NCI-H82 treated with DMSO at 0.1 percent for 48 hours (cell line): Measurements from ENCODE around the gene FANCG.

ENCODE experiments used
- DNase-seq: peaks from one replicate; lab custom pipeline; 2025; ENCODE audit not compliant: unreplicated experiment; lab: John Stamatoyannopoulos, UW

Gene FANCG

GRCh38 chr9:35104586-35104985, 24.8 kb upstream of the FANCG start:
- DNase-seq, result no peak

- DNase-seq, result no peak
Observed at GRCh38 chr9:35103660-35104191, 24.0 kb upstream of the FANCG start.

DNA sequence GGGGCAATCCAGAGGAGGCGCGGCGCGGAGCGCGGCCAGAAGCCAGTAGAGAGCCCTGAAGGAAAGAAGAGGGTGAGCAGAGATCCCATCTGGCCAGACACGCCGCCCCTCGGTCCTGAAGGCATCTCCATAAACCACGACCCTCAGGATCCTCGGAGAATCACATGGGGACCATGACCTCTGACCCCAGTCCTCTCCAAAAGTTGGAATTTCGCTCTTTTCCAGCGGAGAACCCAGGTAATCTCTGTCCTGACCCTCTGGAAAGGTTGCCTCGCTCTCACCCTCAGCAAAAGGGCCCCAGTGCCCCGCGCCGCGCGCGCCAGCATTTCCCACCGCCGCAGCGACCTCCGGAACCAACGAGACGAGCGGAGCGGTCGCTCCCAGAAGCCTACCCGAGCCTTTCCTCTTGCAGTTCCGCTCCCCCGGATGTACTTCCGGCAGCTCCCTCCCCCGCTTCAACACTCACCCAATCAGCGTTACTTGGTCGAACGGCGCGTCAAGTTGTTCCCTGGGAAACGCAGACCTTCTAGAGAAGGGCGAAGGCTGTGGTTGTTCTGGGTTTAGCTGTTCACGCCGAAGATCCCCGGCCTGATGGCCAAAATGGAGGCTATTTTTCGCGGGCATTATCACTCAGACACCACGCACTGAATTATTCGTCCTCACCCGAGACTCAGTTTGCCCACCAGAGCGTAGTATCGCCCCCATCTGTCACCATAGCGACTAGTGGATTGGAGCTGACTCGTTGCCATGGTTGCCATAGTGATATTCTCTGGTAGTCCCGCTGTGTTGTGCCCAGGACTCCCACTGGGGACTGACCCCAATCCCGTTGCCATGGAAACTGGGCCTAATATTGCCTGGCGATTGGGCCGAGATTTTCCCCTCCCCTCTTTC, 23.3 kb upstream of the FANCG start, which contains the start of gene STOML2:
Gene STOML2 (minus strand): TSS at position 363 of the 891 bp plus-strand sequence. CDS start 37 bp downstream, at position 326.
- peak; percentile 81 for DNase-seq

GRCh38 chr9:35102465-35102768, 22.7 kb upstream of the FANCG start:
- DNase-seq, result no peak

- DNase-seq, result no peak
Observed at GRCh38 chr9:35097573-35097972, 17.8 kb upstream of the FANCG start.

DNA sequence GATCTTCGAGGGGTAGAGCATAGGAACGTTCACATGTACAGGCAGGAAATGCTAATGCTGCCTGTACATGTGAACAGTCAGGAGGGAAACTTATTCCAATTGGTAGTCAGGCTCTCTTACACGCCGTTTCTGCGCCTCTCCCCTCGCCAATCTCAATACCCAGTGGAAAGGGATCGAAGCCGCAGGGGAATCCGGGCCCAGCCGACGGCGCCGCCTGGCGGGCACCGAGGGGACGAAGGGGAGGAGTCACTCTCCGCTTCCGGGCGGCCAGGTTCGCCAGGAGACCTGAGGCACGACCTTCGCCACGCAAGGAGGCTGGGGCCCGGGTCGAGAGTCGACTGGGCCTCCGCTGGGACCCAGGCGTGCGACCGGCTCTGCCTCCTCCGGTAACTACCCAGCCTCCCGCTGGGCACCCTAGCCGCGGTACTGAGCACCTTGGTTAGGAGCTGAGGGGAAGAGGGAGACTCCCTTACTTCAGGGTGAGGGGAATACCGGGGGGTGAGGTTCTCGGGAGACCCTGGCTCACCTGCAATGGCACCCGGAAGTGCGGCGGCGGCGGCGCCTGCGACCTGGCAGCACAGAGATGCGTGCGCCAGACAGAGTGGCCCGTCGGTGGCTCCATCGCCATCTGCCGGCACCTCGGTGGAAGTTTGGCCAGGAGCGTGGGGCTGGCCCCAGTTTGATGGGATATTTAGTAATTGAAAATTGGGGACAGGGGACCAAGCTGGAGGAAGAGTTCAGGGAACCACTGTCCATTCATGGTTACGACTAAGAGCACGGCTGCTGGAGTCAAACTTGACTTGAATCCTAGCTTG, 16.5 kb upstream of the FANCG start, which contains the start of gene PIGO:
Gene PIGO (minus strand): TSS at position 557 of the 815 bp plus-strand sequence. CDS start 1,026 bp downstream, outside the sequence.
- DNase-seq, result peak; percentile 9

- no peak for DNase-seq
Observed at GRCh38 chr9:35091536-35091935, 11.8 kb upstream of the FANCG start.

GRCh38 chr9:35089434-35089833, 9.7 kb upstream of the FANCG start:
- no peak for DNase-seq

GRCh38 chr9:35085078-35085477, 5.3 kb upstream of the FANCG start:
- no peak for DNase-seq

DNA sequence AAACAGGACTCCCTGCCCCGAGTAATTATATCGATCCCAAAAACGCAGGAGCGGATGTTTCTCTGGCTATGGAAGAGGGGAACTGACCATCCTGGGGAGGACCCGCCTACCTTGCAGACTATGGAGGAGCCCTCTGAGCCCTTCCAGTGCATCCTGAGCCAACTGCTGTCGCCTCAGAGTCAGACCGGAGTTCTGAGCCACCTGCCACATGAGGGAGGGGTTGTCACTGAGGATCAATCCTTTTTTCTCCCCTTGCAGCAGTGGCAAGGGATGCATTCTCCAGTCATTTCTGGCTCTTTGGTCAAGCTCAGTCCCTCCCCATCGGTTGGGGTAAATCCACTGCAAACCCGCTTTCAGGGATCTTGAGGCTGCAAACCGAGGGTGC, 709 bp downstream of the FANCG start:
- peak; percentile 17 for DNase-seq

DNA sequence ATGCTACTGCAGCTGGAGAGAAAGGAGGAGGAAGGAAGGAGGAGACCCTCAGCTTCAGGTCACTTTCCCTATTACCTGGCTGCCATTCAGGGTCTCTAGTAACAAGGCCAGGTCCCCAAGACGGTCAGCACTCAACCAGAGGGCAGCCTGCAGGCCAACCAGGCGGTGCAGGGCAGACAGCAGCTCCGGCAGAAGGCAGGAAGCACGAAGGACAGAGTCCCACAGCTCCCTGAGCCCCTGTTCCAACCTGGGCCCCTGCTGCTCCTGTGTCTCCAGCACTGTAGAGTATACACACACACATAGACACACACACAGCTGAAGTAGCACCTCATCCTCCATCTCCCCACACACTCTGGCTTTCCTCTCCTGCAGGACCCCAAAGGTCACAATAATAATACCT, 1.7 kb downstream of the FANCG start:
- no peak for DNase-seq

GRCh38 chr9:35076848-35077247, 2.9 kb downstream of the FANCG start:
- no peak for DNase-seq

DNA sequence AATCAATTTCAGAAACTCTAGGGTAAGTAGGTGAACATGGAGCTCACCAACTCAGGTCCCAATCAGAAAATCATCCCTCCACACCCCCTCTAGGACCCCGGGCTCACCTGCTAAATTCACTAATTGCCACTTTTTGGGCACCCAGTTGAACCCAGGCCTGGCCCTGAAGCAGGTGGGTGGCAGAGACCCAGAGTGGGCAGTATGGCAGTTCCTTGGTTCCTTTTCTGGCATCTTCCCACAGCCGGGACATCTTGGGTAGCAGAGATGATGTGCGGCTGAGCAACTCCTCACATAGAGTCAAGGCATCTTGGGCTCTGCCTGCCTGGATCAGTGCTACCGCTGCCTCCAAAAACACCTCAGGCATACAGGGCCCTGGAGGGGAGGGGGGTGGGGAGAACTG, 4.4 kb downstream of the FANCG start:
- DNase-seq, result no peak

DNA sequence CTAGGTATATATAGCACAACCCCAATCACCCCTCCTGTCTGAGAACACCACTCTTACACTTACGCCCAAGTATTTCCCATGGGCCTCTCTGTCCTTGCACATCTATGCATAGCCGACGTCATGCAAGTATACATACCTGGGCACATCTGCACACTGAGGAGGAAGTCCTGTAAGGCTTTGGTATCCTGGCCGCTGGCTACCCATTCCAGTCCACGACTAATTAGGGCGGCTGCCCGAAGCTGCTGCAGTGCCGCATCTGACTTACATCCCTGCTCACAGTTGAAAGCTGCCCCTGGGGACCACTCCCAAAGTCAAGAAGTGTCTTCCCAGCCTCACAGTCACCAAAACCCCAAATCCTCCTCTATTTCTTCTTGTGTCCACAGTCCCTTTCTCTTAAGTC, 5.0 kb downstream of the FANCG start:
- DNase-seq, result no peak

- DNase-seq, result no peak
Observed at GRCh38 chr9:35074141-35074540, 5.6 kb downstream of the FANCG start.

DNA sequence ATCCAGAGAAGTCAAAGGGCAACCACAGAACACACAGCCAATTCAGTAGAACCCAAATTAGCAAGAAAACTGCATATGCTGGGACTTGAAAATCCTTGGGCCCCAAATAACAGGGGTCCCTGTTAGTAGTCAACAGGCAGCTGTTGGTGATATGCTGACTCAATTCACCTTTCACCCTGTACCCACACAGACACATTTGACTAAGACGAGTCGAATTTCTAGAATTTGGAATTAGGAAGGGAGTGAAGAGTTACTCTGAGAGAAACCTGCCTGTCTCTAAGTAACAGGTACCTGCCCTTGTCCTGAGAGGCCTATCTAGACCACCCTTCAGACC, 6.5 kb downstream of the FANCG start:
- no peak for DNase-seq

DNA sequence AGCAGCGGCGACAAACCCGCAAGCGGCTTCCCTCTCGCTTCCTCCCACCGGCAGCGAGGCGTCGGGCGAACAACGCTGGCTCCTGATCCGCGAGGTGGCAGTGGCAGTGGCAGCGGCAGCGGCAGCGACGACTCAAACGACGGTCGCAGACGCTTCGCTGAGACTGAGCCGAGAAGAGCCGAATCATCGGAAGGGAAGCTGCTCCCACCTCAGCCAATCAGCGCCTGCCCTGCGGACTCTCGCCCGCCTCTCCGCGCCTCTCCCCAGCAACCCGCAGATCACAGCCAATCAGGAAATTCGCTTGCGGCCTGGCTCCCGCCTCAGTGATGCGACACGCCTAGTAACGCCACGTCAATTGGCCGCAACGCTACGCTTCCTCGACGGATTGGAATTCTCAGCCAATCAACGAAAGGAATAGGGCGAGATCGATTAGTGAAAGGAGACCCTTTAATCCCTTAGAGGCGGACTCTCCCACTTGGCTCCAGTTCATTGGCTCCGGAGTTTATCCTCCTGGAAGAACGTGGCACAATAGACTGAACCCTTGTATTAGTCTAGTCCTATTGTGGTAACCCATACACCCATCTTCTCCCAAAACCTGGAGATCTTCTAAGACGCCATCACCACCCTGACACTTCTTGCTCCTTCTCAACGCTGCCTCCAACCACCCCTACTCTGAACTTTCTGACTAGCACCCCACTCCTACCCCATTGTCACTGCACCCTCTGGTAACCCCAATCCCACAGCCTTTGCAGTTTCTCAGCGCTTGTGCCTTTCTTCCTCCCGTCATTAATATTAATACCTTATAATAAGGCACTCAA, 7.1 kb downstream of the FANCG start, which contains the start of gene VCP:
Gene VCP (minus strand): TSS at position 165 of the 818 bp plus-strand sequence. CDS start 272 bp downstream, outside the sequence.
- DNase-seq, result peak; percentile 99

DNA sequence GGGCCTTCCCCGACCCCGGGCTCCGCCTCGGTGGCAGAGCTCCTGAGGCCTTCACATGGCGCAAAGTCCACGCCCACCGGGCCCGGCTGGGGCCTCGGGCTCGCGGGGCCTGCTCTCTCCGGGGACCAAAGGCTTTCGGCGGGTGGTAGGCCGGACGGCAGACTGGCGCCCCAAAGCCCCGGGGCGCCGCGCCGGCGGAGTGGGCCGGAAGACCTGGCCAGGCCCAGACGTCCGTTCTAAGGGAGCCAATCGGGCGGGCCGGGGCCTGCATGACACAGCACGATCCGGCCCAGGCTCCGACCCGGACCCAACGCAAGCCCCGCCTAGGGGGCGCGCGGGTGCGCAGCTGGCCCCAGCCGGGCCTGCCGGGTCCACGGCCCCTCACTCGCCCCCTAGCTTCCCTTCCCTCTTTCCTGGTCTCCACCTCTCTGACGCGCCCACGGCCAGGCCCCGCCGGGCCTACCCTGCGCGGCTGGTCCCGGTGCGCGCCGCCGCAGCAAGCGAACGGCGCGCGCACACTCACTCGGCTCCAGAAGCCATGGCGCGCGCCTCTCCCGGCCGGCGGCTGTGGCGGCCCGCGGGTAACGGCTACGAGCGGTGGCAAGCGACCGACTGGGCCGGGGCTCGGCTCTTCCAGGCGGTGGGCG, 7.8 kb downstream of the FANCG start:
- DNase-seq, result peak; percentile 22

- DNase-seq, result no peak
Observed at GRCh38 chr9:35070823-35071813, 8.6 kb downstream of the FANCG start.
